Caco-2 (cell line): ENCODE data around the gene TVP23B. TPM values are rescaled to one million over a fixed set of nuclear protein-coding genes. Genes with fewer than 3 reads are reported as not detected.
A peak's percentile ranks its signal among the peaks of the same experiment; 100 is the strongest.
"Not testable (repeated sequence)": the region's sequence is repeated elsewhere in the genome, so short reads cannot be mapped to it uniquely, and the experiment has no call there.

ENCODE experiments used
- BruUV-seq: library from RNA; stranded (reverse); fragments of 400-500 nt; replicated peaks from 2 replicates; lab custom pipeline; 2021; lab: Mats Ljungman, UMichigan
- CTCF ChIA-PET: fragments of 300-600 bp; sonication (Branson Sonifier 250); formaldehyde crosslinking; loops from one replicate; lab custom pipeline; 2022; ENCODE audit warnings: antibody characterized with exemption; lab: Charles Lee
- POLR2A ChIA-PET: fragments of 300-600 bp; sonication (Branson Sonifier 250); formaldehyde crosslinking; loops from one replicate; lab custom pipeline; 2022; ENCODE audit warnings: antibody characterized with exemption; lab: Charles Lee
- DNase-seq, 2 experiments: peaks; one replicate each; pipeline versions ENCODE4 v3.0.0 to v3.0.0-alpha.2; 2020 to 2022
- H3K27me3 ChIP-seq: replicated peaks from 2 replicates; pipeline ENCODE4 v1.6.0; 2011; ENCODE audit warnings: low read length; ENCODE audit not compliant: control insufficient read depth, insufficient read depth
- H3K36me3 ChIP-seq: 2 replicates; pipeline ENCODE4 v1.5.1; 2011; ENCODE audit warnings: low read length; ENCODE audit not compliant: control insufficient read depth, insufficient read depth
- H3K4me1 ChIP-seq: fragments of 250-450 bp; sonication (Bioruptor Pico); 2 replicates; pipeline ENCODE4 v1.5.1; 2020; ENCODE audit warnings: mild to moderate bottlenecking
- H3K4me3 ChIP-seq: 2 replicates; pipeline ENCODE4 v1.5.1; 2011; ENCODE audit warnings: low read depth, mild to moderate bottlenecking, control low read depth, low read length
- H3K9me3 ChIP-seq: fragments of 250-450 bp; sonication (Bioruptor Pico); 2 replicates; pipeline ENCODE4 v1.5.1; 2020; ENCODE audit warnings: mild to moderate bottlenecking, moderate library complexity
- H3K27ac Mint-ChIP-seq: one replicate; pipeline ENCODE4 v1.8.0; 2022; ENCODE audit warnings: mixed read lengths; ENCODE audit not compliant: unreplicated experiment
- H3K27me3 Mint-ChIP-seq: one replicate; pipeline ENCODE4 v1.8.0; 2022; ENCODE audit warnings: mixed read lengths; ENCODE audit not compliant: insufficient read depth, unreplicated experiment
- H3K36me3 Mint-ChIP-seq: one replicate; pipeline ENCODE4 v1.8.0; 2022; ENCODE audit warnings: mild to moderate bottlenecking, mixed read lengths; ENCODE audit not compliant: insufficient read depth, unreplicated experiment
- H3K4me1 Mint-ChIP-seq: one replicate; pipeline ENCODE4 v1.8.0; 2022; ENCODE audit warnings: low read depth, mixed read lengths; ENCODE audit not compliant: unreplicated experiment
- H3K4me3 Mint-ChIP-seq: one replicate; pipeline ENCODE4 v1.8.0; 2022; ENCODE audit warnings: mild to moderate bottlenecking, moderate library complexity, mixed read lengths; ENCODE audit not compliant: unreplicated experiment
- H3K9me3 Mint-ChIP-seq: one replicate; pipeline ENCODE4 v1.8.0; 2022; ENCODE audit warnings: mixed read lengths; ENCODE audit not compliant: unreplicated experiment
- intact Hi-C: fragments of 100-400 bp; cut with micrococcal nuclease; formaldehyde crosslinking; loops from one replicate; pipeline ENCODE4 v1.10.0; 2022; ENCODE audit not compliant: unreplicated experiment
- total RNA-seq: library from RNA; stranded (reverse); gene quantifications from 2 replicates; pipeline ENCODE4 v1.2.3, GENCODE V29; 2022
- TF ChIP-seq, protein P1 (sequence below), 2 experiments: fragments of 200-600 bp in 1 of 2; IDR thresholded peaks; 1 replicate in 1 of 2; 2 replicates in 1 of 2; pipeline versions ENCODE4 v1.5.1 to v1.8.0; 2011 to 2022; ENCODE audit warnings: antibody characterized with exemption in 1 of 2, control low read depth in 1 of 2, inconsistent platforms in 1 of 2, low read depth in 1 of 2, low read length in 1 of 2, mild to moderate bottlenecking in 1 of 2, moderate library complexity in 1 of 2; ENCODE audit not compliant: insufficient read depth in 1 of 2, severe bottlenecking in 1 of 2, unreplicated experiment in 1 of 2

Gene TVP23B
- total RNA-seq, 1 experiment from 2014 or later = 29.1 TPM

DNA sequence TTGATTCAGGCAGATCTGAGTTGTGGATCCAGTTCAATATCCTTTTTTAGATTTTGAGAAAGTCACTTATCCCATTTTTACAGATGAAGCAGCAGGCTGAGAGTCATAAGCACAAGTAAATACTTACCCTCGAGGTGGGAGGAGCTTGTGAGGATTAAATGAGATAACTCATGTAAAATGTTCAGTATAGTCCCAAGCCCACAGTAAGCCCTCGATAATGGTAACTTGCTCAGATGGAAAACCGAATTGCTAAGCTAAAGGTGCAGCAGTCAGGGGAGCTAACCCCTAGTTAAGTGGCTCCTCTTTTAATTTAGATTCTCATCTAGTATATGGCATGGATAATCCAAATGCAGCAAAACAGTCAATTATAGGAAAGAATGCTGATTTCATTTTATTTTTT, 34.9 kb downstream of the TVP23B start:
- POLR2A ChIA-PET, H3K36me3 Mint-ChIP-seq, H3K4me3 ChIP-seq, BruUV-seq, H3K36me3 ChIP-seq, H3K4me1 ChIP-seq, H3K4me1 Mint-ChIP-seq, H3K27me3 Mint-ChIP-seq, H3K9me3 Mint-ChIP-seq, CTCF ChIA-PET, H3K27ac Mint-ChIP-seq, DNase-seq, H3K4me3 Mint-ChIP-seq, H3K9me3 ChIP-seq, H3K27me3 ChIP-seq: not testable (repeated sequence)
- intact Hi-C loops = loop anchor here (10.0 kb wide), 1 partner anchor 149 kb away; no protein-coding TSS in a partner anchor

DNA sequence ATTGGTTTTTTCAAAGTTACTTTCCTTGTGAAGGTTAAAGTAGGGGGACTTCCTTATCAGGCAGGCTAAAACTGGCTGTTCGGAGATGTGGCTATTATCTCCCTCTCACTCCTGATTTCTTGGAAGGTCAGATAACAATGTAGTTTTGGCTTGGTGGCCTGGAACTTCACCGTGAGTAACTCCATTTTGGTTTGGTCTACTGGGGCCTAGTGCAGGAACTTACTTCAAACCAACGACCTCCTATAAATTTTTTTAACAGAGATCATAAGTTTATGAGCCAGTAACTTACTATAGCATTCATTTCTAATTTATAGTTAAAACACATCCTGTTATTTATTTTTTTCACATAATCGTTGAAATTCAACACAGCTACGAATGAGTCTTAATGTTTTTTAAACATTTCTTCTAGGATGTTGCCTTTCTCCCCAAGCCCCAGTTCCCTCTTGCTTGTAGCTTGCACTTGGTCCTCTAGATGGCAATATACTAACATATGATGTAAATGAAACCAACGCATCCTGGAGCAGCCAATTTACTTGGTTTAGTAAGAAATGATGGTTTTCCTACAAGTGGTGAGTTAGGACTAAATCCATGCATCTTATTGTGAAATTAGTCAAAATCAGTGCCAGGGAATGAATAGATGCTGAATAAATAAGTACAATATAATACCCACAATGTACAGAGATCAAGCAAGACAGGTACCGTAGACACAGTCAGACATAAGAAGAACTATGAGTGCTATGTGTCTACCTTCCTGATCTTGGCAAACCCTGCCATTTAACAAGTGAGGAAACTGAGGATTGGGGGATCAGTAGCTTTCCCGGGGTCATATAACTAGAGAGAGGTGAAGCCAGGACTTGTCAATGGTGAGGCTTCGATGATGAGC, 35.7 kb downstream of the TVP23B start:
- H3K9me3 ChIP-seq, H3K4me3 ChIP-seq, H3K27me3 Mint-ChIP-seq, H3K4me1 ChIP-seq, BruUV-seq, H3K27me3 ChIP-seq, H3K27ac Mint-ChIP-seq, POLR2A ChIA-PET, H3K4me3 Mint-ChIP-seq, CTCF ChIA-PET, H3K36me3 ChIP-seq, H3K4me1 Mint-ChIP-seq, H3K9me3 Mint-ChIP-seq, H3K36me3 Mint-ChIP-seq: not testable (repeated sequence)
- TF ChIP-seq, protein P1, sequence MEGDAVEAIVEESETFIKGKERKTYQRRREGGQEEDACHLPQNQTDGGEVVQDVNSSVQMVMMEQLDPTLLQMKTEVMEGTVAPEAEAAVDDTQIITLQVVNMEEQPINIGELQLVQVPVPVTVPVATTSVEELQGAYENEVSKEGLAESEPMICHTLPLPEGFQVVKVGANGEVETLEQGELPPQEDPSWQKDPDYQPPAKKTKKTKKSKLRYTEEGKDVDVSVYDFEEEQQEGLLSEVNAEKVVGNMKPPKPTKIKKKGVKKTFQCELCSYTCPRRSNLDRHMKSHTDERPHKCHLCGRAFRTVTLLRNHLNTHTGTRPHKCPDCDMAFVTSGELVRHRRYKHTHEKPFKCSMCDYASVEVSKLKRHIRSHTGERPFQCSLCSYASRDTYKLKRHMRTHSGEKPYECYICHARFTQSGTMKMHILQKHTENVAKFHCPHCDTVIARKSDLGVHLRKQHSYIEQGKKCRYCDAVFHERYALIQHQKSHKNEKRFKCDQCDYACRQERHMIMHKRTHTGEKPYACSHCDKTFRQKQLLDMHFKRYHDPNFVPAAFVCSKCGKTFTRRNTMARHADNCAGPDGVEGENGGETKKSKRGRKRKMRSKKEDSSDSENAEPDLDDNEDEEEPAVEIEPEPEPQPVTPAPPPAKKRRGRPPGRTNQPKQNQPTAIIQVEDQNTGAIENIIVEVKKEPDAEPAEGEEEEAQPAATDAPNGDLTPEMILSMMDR (IDR thresholded peaks at IDR 0.05; ENCODE audit: insufficient read depth in 1 of 2, low read depth in 1 of 2, low read length in 1 of 2, severe bottlenecking in 1 of 2, unreplicated experiment in 1 of 2) = peak; percentile 46 to 49
- intact Hi-C loops = loop anchor here (10.0 kb wide), 1 partner anchor 148 kb away; no protein-coding TSS in a partner anchor
- peak; percentile 58 to 67 for DNase-seq

DNA sequence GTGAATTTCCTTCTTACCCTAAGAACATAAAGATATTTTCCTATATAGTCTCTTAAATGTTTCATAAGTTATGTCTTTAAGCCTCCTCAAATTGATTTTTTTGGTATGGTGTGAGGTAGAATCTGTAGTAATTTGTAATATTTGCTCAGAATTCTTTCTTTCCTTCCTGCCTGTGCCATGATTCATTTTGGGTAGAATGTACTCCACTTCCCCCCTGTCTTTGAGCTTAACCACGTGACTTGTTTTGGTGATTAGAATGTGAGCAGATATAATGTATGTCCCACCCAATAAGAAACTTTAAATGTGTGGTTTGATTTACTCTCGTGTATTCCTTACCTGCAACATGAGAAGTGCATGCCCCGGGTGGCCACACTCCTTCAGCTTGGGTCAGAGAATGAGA, 40.4 kb downstream of the TVP23B start:
- H3K4me3 Mint-ChIP-seq, H3K9me3 Mint-ChIP-seq, POLR2A ChIA-PET, CTCF ChIA-PET, H3K36me3 Mint-ChIP-seq, BruUV-seq, H3K27me3 Mint-ChIP-seq, H3K4me3 ChIP-seq, H3K27me3 ChIP-seq, H3K4me1 ChIP-seq, H3K9me3 ChIP-seq, DNase-seq, H3K4me1 Mint-ChIP-seq, intact Hi-C loops, H3K36me3 ChIP-seq, H3K27ac Mint-ChIP-seq: not testable (repeated sequence)

GRCh38 chr17:18827613-18828012, 46.6 kb downstream of the TVP23B start:
- H3K36me3 ChIP-seq, CTCF ChIA-PET, H3K27me3 ChIP-seq, H3K27me3 Mint-ChIP-seq, H3K9me3 Mint-ChIP-seq, DNase-seq, H3K4me1 Mint-ChIP-seq, POLR2A ChIA-PET, H3K4me3 ChIP-seq, BruUV-seq, H3K4me3 Mint-ChIP-seq, H3K9me3 ChIP-seq, H3K36me3 Mint-ChIP-seq, H3K4me1 ChIP-seq, H3K27ac Mint-ChIP-seq, intact Hi-C loops: not testable (repeated sequence)
